Memory B cell (primary cell): Measurements from ENCODE around the gene CCDC17.
"Not testable (repeated sequence)": the region's sequence is repeated elsewhere in the genome, so short reads cannot be mapped to it uniquely, and the experiment has no call there.

Experiments
- ATAC-seq: fragments of 150-1000 bp; cut with Tn5 transposase; 2 replicates; pipeline ENCODE4 v1.10.0; 2021; ENCODE audit warnings: low read depth, mild to moderate bottlenecking, moderate library complexity
- DNase-seq, 2 donors: peaks; one replicate each; pipeline ENCODE4 v3.0.0; 2022; ENCODE audit warnings: low spot score in 2 of 2
- H3K27ac Mint-ChIP-seq: one replicate; pipeline ENCODE4 v1.8.0; 2022; ENCODE audit warnings: mild to moderate bottlenecking, moderate library complexity, mixed read lengths
- H3K27me3 Mint-ChIP-seq: one replicate; pipeline ENCODE4 v1.8.0; 2022; ENCODE audit warnings: mixed read lengths
- H3K36me3 Mint-ChIP-seq: one replicate; pipeline ENCODE4 v1.8.0; 2022; ENCODE audit warnings: mild to moderate bottlenecking, mixed read lengths
- H3K4me1 Mint-ChIP-seq: one replicate; pipeline ENCODE4 v1.8.0; 2022; ENCODE audit warnings: mixed read lengths
- H3K4me3 Mint-ChIP-seq: one replicate; pipeline ENCODE4 v1.8.0; 2022; ENCODE audit warnings: mild to moderate bottlenecking, moderate library complexity, mixed read lengths
- H3K9me3 Mint-ChIP-seq: one replicate; pipeline ENCODE4 v1.8.0; 2022; ENCODE audit warnings: mixed read lengths

Gene CCDC17

DNA sequence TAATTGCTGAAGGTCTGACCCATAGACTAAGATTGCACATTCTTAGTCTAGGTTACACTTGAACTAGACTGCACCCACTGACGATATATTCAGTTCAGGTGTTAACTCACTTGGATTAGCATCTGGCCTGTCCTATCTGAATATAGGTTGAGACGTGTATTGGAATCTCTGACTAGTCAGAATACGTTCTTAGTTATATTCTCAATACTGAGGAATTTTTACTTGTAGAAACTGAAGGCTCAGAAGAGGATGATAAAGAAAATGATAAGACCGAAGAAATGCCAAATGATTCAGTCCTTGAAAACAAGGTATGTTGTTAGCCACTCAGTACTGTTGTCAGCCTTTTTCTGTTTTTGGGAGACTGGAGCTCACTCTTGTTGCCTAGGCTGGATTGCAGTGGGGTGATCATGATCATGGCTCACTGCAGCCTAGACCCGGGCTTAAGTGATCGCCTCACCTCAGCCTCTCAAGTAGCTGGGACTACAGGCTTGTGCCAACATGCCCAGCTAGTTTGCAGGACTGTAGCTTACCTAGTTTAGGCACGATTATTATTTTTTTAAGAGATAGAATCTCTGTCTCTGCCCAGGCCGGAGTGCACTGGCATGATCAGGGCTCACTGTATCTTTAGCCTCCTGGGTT, 10.8 kb downstream of the CCDC17 start:
- Mint-ChIP-seq H3K4me1 (peaks cover 25% of the 10 kb centered on the region), H3K9me3 (no peaks in the 10 kb centered on the region), H3K27me3 (no peaks in the 10 kb centered on the region), H3K27ac (no peak overlapping the region), H3K36me3 (peaks cover 42% of the 10 kb centered on the region), H3K4me3 (no peak overlapping the region)
- no peak for ATAC-seq
- DNase-seq = no peak

DNA sequence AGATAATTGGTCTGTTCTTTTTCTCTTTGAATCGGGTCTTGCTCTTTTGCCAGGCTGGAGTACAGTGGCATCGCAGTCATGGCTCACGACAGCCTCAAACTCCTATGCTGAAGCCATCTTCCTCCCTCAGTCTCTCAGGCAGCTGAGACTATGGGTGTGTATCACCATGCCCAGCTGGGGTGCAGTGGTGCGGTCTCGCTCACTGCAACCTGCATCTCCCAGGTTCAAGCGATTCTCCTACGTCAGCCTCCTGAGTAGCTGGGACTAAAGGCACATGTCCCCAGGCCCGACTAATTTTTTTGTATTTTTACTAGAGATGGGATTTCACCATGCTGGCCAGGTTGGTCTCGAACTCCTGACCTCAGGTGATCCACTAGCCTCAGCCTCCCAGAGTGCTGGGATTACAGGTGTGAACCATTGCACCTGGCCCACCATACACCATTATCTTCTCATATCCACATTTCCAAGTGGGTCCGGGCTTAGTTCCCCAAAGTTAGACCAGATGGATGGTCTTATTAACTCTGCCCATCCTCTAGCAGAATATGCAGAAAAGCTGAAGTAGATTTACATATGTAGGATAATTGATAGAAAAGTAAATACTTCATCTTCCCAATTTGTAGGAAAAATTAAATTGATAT, 13.1 kb downstream of the CCDC17 start:
- no peak for ATAC-seq
- Mint-ChIP-seq H3K4me3 (no peak overlapping the region), H3K27me3 (no peaks in the 10 kb centered on the region), H3K36me3 (peaks cover 41% of the 10 kb centered on the region), H3K9me3 (no peaks in the 10 kb centered on the region), H3K27ac (peak overlapping the region; percentile 40), H3K4me1 (peaks cover 27% of the 10 kb centered on the region)
- no peak for DNase-seq

DNA sequence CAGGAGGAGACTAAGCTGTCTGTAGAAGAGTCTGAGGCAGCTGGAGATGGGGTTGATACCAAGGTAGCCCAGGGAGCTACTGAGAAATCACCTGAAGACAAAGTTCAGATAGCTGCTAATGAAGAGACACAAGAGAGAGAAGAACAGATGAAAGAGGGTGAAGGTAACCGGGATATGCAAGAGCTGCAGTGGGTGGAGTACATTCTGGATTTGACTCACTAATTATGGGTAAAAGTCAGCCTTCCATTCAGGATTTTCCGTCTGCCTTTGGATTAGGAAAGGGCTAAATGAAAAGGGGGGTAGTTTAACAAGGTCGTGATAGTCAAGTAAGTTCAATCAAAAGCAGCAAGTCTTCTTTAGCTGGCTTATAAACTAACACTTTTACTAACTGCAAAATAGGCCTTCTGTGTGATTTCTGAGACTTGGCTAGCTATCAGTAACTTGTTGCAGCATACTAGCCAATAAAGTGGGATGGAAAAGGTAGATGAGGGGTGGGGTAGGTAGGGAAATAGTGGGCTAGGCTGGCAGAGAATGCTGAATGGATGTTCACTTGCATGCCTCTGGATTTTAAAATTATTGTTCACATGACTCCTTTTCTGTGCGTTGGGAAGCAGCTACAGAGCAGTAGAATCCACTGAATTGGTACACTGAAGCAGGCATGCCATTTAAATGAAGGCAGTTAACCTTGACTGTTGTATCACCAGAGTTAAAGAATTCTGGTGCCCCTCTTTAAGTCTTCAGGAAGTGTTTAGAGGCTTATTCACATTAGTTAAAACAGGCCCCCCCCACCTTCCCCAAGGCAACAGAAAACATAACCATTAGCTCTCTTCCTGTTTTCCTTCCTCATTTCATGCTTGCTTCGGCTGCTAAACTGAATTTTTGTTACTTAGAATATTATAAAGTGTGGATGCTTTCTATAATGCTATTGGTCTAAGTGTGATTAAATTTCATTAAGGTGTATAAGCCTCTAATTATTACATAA, 15.4 kb downstream of the CCDC17 start:
- H3K27me3 Mint-ChIP-seq = no peaks in the 10 kb centered on the region
- H3K9me3 Mint-ChIP-seq = no peaks in the 10 kb centered on the region
- peaks cover 21% of the 10 kb centered on the region for H3K4me1 Mint-ChIP-seq
- peak in 1 of 2 donors; percentile 32 for DNase-seq
- H3K27ac Mint-ChIP-seq = peak overlapping the region; percentile 84
- peaks cover 35% of the 10 kb centered on the region for H3K36me3 Mint-ChIP-seq
- peak; percentile 96 for ATAC-seq
- H3K4me3 Mint-ChIP-seq = peak overlapping the region; percentile 4

DNA sequence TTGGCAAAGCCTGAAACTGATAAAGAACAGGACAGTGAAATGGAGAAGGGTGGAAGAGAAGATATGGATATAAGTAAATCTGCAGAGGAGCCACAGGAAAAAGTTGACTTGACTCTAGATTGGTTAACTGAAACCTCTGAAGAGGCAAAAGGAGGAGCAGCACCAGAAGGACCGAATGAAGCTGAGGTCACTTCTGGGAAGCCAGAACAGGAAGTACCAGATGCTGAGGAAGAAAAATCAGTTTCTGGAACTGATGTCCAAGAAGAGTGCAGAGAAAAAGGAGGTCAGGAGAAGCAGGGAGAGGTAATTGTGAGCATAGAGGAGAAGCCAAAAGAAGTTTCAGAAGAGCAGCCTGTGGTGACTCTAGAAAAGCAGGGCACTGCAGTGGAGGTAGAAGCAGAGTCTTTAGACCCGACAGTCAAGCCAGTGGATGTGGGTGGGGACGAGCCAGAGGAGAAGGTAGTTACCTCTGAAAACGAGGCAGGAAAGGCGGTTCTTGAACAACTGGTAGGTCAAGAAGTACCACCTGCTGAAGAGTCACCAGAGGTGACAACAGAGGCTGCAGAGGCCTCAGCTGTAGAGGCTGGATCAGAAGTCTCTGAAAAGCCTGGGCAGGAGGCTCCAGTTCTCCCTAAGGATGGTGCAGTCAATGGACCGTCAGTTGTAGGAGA, 16.3 kb downstream of the CCDC17 start:
- peak overlapping the region; percentile 84 for H3K27ac Mint-ChIP-seq
- no peaks in the 10 kb centered on the region for H3K9me3 Mint-ChIP-seq
- ATAC-seq = no peak
- peaks cover 33% of the 10 kb centered on the region for H3K36me3 Mint-ChIP-seq
- H3K27me3 Mint-ChIP-seq = no peaks in the 10 kb centered on the region
- no peak for DNase-seq
- peak overlapping the region; percentile 0 for H3K4me3 Mint-ChIP-seq
- peaks cover 21% of the 10 kb centered on the region for H3K4me1 Mint-ChIP-seq

DNA sequence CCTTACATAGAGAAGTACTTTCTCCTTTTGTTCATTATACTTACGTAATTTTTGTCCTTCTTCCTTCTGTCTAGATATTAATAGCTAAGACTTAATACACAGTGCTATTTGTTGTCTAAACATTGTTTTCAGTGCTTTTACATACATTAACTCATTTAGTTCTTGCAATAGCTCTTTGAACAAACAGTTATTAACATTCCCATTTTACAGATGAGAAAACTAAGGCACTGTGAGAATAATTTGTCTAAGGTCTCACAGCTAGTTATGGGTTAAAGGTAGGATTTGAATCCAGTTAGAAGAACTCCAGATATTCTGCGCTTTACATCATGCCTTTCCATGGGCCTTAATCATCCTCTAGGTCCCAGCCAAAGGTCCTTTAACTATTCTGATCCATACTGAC, 19.6 kb downstream of the CCDC17 start:
- no peak for ATAC-seq
- no peak overlapping the region for H3K27ac Mint-ChIP-seq
- peaks cover 28% of the 10 kb centered on the region for H3K36me3 Mint-ChIP-seq
- H3K4me3 Mint-ChIP-seq = no peak overlapping the region
- no peak for DNase-seq
- H3K4me1 Mint-ChIP-seq = peaks cover 28% of the 10 kb centered on the region
- no peaks in the 10 kb centered on the region for H3K9me3 Mint-ChIP-seq
- H3K27me3 Mint-ChIP-seq = no peaks in the 10 kb centered on the region

DNA sequence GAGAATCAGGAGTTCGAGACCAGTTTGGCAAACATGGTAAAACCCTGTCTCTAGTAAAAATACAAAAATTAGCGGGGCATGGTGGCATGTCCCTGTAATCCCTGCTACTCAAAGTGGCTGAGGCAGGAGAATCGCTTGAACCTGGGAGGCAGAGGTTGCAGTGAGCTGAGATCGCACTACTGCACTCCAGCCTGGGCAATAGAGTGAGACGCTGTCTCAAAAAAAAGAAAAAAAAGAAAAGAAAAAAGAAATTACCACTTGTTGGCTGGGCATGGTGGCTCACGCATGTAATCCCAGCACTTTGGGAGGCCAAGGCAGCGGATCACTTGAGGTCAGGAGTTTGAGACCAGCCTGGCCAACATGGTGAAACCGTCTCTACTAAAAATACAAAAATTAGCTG, 27.1 kb downstream of the CCDC17 start:
- Mint-ChIP-seq H3K4me1 (peaks cover 18% of the 10 kb centered on the region), H3K36me3 (peaks cover 22% of the 10 kb centered on the region)
- DNase-seq, H3K27ac Mint-ChIP-seq, H3K9me3 Mint-ChIP-seq, H3K27me3 Mint-ChIP-seq, H3K4me3 Mint-ChIP-seq, ATAC-seq: not testable (repeated sequence)

DNA sequence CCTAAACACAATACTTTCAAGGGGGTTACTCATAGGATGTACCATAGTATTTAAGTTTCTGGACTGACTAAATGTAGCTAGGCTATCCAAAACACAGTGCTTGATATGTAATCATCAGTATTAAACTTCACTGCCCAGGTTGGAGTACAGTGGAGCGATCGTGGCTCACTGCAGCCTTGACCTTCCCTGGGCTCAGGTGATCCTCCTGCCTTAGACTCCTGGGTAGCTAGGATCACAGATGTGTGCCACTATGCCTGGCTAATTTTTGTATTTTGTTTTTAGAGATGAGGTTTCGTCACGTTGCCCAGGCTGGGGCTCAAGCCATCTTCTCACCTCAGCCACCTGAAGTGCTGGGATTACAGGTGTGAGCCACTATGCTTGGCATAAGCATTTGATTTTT, 29.4 kb downstream of the CCDC17 start:
- Mint-ChIP-seq H3K27ac (no peak overlapping the region), H3K36me3 (peaks cover 20% of the 10 kb centered on the region), H3K9me3 (no peaks in the 10 kb centered on the region)

DNA sequence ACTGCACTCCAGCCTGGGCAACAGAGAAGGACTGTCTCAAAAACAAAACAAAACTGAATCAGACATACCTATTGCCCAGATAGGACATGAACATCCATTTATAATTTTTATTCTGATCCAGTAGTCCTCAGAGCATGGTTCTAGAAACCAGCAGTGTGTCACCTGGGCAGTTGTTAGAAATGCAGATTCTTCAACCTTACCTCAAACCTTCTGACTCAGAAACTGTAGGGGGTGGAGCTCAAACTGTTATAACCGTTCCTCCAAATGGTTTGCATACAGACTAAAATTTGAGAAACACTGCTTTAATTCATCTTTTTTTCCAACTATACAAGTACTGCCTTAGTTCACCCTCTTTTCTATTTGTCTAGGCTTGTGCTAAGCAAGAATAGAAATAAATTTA, 34.0 kb downstream of the CCDC17 start:
- H3K36me3 Mint-ChIP-seq = peaks cover 9% of the 10 kb centered on the region
- H3K4me3 Mint-ChIP-seq = no peak overlapping the region
- H3K27ac Mint-ChIP-seq = no peak overlapping the region
- H3K9me3 Mint-ChIP-seq = no peaks in the 10 kb centered on the region
- H3K27me3 Mint-ChIP-seq = no peaks in the 10 kb centered on the region
- no peak for DNase-seq
- H3K4me1 Mint-ChIP-seq = peaks cover 25% of the 10 kb centered on the region
- ATAC-seq = no peak

More for the DNA sequence above, 29.4 kb downstream of the CCDC17 start:
- no peak for DNase-seq
- no peak overlapping the region for H3K4me3 Mint-ChIP-seq
- H3K4me1 Mint-ChIP-seq = peaks cover 12% of the 10 kb centered on the region
- no peak for ATAC-seq
- H3K27me3 Mint-ChIP-seq = no peaks in the 10 kb centered on the region

DNA sequence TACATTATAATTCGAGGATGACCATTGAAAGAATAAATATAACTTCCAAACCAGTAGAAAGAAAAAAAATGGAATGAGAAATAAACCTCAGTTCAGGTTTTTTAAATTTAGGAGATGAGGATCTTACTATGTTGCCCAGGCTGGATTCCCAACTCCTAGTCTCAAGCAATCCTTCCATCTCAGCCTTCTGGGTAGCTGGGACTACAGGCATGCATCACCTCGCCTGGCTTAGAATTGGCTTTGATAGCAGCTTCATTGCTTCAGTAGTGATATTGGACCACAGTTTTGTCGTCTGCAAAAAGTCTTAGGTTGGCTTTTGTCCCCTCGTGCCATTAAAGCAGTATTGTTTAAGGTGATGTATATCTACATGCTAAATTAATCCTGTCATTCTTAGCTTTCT, 37.1 kb downstream of the CCDC17 start:
- Mint-ChIP-seq H3K4me3 (peak overlapping the region; percentile 99), H3K4me1 (peaks cover 38% of the 10 kb centered on the region), H3K9me3 (no peaks in the 10 kb centered on the region), H3K27me3 (no peaks in the 10 kb centered on the region), H3K36me3 (peaks cover 4% of the 10 kb centered on the region), H3K27ac (peak overlapping the region; percentile 95)
- no peak for DNase-seq
- no peak for ATAC-seq

DNA sequence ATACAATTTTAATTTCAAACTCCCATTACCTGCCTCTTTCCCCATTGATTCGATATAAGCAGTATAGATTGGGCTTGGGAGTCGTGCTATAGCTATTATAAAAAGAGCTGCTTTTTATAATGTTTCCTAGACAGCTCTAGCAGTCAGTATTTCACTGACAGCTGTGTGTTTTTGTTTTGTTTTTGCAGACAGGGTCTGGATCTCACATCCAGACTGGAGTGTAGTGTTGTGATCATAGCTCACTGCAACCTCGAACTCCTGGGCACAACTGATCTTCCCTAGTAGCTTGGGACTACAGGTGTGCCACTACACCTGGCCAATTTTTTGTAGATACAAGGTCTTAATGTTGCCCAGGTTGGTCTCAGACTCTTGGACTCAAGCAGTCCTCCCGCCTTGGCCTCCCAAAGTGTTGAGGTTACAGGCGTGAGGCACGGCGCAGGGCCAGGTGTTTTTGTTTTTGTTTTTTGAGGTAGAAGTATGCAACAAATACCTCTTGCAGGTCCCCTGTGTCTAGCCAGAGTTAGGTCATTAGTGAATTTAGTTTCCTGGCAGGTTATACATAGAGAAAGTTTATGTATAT, 38.3 kb downstream of the CCDC17 start:
- ATAC-seq (no peak), DNase-seq (no peak)
- Mint-ChIP-seq H3K27ac (peak overlapping the region; percentile 95), H3K9me3 (no peaks in the 10 kb centered on the region), H3K27me3 (no peaks in the 10 kb centered on the region), H3K4me1 (peaks cover 34% of the 10 kb centered on the region), H3K4me3 (peak overlapping the region; percentile 99), H3K36me3 (no peaks in the 10 kb centered on the region)

DNA sequence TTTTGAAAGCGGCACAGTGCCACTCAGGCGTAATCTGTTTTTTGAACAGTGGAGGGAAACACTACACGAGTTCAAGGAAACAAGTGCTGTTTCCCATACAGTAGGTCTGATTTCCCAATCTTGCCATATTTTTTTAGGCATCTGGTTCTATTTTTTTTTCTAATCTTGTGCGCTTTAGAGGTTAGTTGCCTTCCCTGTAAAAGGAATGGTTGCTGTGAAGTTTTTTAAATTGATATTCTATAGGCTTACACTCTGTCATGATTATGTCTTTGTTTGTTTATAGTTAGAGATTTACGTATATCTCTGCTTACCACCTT, 38.8 kb downstream of the CCDC17 start:
- H3K27ac Mint-ChIP-seq = peak overlapping the region; percentile 95

DNA sequence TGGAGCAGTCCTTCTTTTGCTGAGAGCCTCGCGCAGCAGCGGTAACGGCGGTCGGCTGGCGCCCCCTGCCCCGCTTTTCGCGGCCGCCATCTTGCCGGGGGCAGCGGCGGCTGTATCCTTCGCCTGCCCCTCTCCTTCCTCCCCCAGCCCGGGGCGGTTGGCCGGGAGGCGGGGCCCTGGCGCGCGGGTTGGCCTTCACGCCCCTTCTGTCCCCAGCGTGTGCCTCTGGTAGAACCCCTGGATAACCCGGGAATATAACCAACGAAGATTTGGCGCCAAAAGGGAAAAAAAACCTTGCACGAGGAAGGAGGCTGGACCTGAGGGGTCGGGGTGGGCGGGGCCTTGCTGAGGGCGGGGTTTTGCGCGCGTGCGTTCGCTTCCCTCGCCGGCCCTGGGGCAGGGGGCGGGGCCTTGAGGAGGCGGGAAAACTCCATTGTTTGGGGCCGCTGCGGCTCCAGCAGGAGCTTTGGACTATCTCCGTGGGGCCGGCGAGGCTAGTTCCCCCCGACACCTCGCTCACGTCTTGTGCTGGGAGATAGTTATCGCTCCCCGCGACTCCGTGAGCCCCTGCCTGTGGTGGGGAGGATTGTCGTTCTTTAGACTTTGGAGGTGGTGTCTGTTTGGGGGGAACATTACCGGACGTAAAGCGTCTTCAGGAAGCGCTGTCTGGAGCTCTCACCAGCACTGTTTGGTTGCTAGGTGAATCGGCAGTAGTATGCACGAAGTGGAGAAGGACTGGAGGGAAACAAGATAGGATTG, 39.3 kb downstream of the CCDC17 start:
- DNase-seq (peak; percentile 72 to 80), ATAC-seq (peak; percentile 35)
- peak overlapping the region; percentile 99 for H3K4me3 Mint-ChIP-seq
- no peaks in the 10 kb centered on the region for H3K9me3 Mint-ChIP-seq
- no peaks in the 10 kb centered on the region for H3K27me3 Mint-ChIP-seq
- H3K4me1 Mint-ChIP-seq = peaks cover 34% of the 10 kb centered on the region
- H3K27ac Mint-ChIP-seq = peak overlapping the region; percentile 95
- H3K36me3 Mint-ChIP-seq = no peaks in the 10 kb centered on the region

More for the DNA sequence above, 38.8 kb downstream of the CCDC17 start:
- Mint-ChIP-seq H3K9me3 (no peaks in the 10 kb centered on the region), H3K27me3 (no peaks in the 10 kb centered on the region), H3K36me3 (no peaks in the 10 kb centered on the region), H3K4me1 (peaks cover 34% of the 10 kb centered on the region), H3K4me3 (peak overlapping the region; percentile 99)
- ATAC-seq = no peak
- no peak for DNase-seq
